GM18907 (cell line): ENCODE data around the gene TSGA10IP.

Experiments
- ATAC-seq: cut with Tn5 transposase; IDR thresholded peaks from one replicate; pipeline ENCODE4 v1.9.1; 2021; ENCODE audit warnings: mild to moderate bottlenecking, moderate library complexity; ENCODE audit not compliant: unreplicated experiment

TSGA10IP gene

GRCh38 chr11:66003291-66003690, 58.0 kb downstream of the TSGA10IP start:
- no peak for ATAC-seq

GRCh38 chr11:66004186-66004585, 58.9 kb downstream of the TSGA10IP start:
- ATAC-seq: no peak

GRCh38 chr11:66006134-66006890, 61.0 kb downstream of the TSGA10IP start:
- no peak for ATAC-seq

GRCh38 chr11:66006891-66007176, 61.6 kb downstream of the TSGA10IP start:
- ATAC-seq: no peak

GRCh38 chr11:66007201-66007634, 61.9 kb downstream of the TSGA10IP start:
- ATAC-seq: no peak

- no peak for ATAC-seq
Observed at GRCh38 chr11:66008095-66008467, 62.8 kb downstream of the TSGA10IP start.

GRCh38 chr11:66008468-66009101, 63.3 kb downstream of the TSGA10IP start:
- no peak for ATAC-seq
